Panc1 (cell line): ENCODE results near the gene PKNOX2. TPM values are rescaled to one million over a fixed set of nuclear protein-coding genes. Genes with fewer than 3 reads are reported as not detected.

Experiments used
- ATAC-seq: fragments of 200-7000 bp; cut with Tn5 transposase; 2 replicates; pipeline ENCODE4 v1.9.1; 2020; ENCODE audit warnings: mild to moderate bottlenecking, moderate library complexity
- BruUV-seq: library from RNA; stranded (reverse); fragments of 400-500 nt; replicated peaks from 2 replicates; lab custom pipeline; 2021; lab: Mats Ljungman, UMichigan
- CTCF ChIA-PET: fragments of 300-600 bp; sonication (Branson Sonifier 250); formaldehyde crosslinking; loops from one replicate; lab custom pipeline; 2022; ENCODE audit warnings: antibody characterized with exemption; lab: Charles Lee
- POLR2A ChIA-PET: fragments of 300-600 bp; sonication (Branson Sonifier 250); formaldehyde crosslinking; loops from one replicate; lab custom pipeline; 2022; ENCODE audit warnings: antibody characterized with exemption; lab: Charles Lee
- DNase-seq: peaks from one replicate; pipeline ENCODE4 v3.0.0-alpha.2; 2010; ENCODE audit warnings: low read depth, low spot score
- H3K27ac ChIP-seq: 2 replicates; pipeline ENCODE4 v1.5.1; 2011; ENCODE audit warnings: mild to moderate bottlenecking, low read length, inconsistent platforms
- H3K27me3 ChIP-seq: fragments of 200-500 bp; sonication (Bioruptor generic); 2 replicates; pipeline ENCODE4 v1.6.0; 2014; ENCODE audit warnings: low read length, inconsistent platforms; ENCODE audit not compliant: control insufficient read depth, insufficient read depth
- H3K36me3 ChIP-seq: fragments of 200-500 bp; sonication (Bioruptor generic); 2 replicates; pipeline ENCODE4 v1.5.1; 2014; ENCODE audit warnings: inconsistent platforms, mild to moderate bottlenecking, low read length, moderate library complexity; ENCODE audit not compliant: control insufficient read depth, insufficient read depth
- H3K4me1 ChIP-seq: 2 replicates; pipeline ENCODE4 v1.5.1; 2011; ENCODE audit warnings: inconsistent platforms, mild to moderate bottlenecking, low read length, moderate library complexity; ENCODE audit not compliant: control insufficient read depth, insufficient read depth
- H3K4me3 ChIP-seq, 2 experiments: 2 replicates each; pipeline ENCODE4 v1.5.1; 2011 to 2012; ENCODE audit warnings: low read depth in 2 of 2, low read length in 2 of 2, mild to moderate bottlenecking in 2 of 2, inconsistent platforms in 1 of 2, moderate library complexity in 1 of 2
- H3K9me3 ChIP-seq: fragments of 200-500 bp; sonication (Bioruptor generic); 2 replicates; pipeline ENCODE4 v1.5.1; 2014; ENCODE audit warnings: low read depth, mild to moderate bottlenecking, inconsistent platforms, low read length, moderate library complexity; ENCODE audit not compliant: control insufficient read depth, insufficient read depth
- CTCF ChIP-seq: fragments of 450-650 bp; IDR thresholded peaks from 2 replicates; pipeline ENCODE4 v1.5.1; 2017; ENCODE audit warnings: mild to moderate bottlenecking
- POLR2AphosphoS5 ChIP-seq: IDR thresholded peaks from 2 replicates; pipeline ENCODE4 v1.6.1; 2012; ENCODE audit warnings: mild to moderate bottlenecking, low read depth, low read length, moderate library complexity
- REST ChIP-seq, 2 experiments: IDR thresholded peaks; 2 replicates each; pipeline ENCODE4 v1.6.1; 2011 to 2012; ENCODE audit warnings: low read depth in 2 of 2, control low read depth in 1 of 2, low read length in 1 of 2, mild to moderate bottlenecking in 1 of 2, moderate library complexity in 1 of 2; ENCODE audit not compliant: insufficient read depth in 1 of 2
- SIN3A ChIP-seq: IDR thresholded peaks from 2 replicates; pipeline ENCODE4 v1.6.1; 2012; ENCODE audit warnings: low read depth, mild to moderate bottlenecking, low read length, moderate library complexity, borderline replicate concordance; ENCODE audit not compliant: insufficient read depth
- TCF7L2 ChIP-seq: IDR thresholded peaks from 2 replicates; pipeline ENCODE4 v1.6.1; 2011; ENCODE audit warnings: mild to moderate bottlenecking, low read depth, low read length, inconsistent platforms
- in situ Hi-C: cut with HindIII; loops from 2 replicates; pipeline ENCODE4 v1.10.0; 2016; ENCODE audit warnings: low sequenced_read_pairs, low pct_unique_long_range_greater_than_20kb
- intact Hi-C: fragments of 100-400 bp; cut with micrococcal nuclease; formaldehyde crosslinking; loops from one replicate; pipeline ENCODE4 v1.10.0; 2022; ENCODE audit not compliant: unreplicated experiment
- total RNA-seq: library from RNA; stranded (reverse); gene quantifications from one replicate; pipeline ENCODE4 v1.2.1, GENCODE V29; 2021; ENCODE audit not compliant: unreplicated experiment

PKNOX2 gene
- total RNA-seq, 1 experiment from 2014 or later: not detected

- no TSS peak for BruUV-seq
- TF ChIP-seq REST (IDR thresholded peaks at IDR 0.05; ENCODE audit: insufficient read depth in 1 of 2, low read depth in 2 of 2, low read length in 1 of 2): no peak
- no peak for TF ChIP-seq TCF7L2
- no peak for TF ChIP-seq CTCF
- TF ChIP-seq SIN3A: no peak
- TF ChIP-seq POLR2AphosphoS5: no peak
- Histone ChIP-seq H3K36me3 (no peaks in the 10 kb centered on the region), H3K27ac (no peak overlapping the region), H3K4me1 (no peaks in the 10 kb centered on the region), H3K9me3 (no peaks in the 10 kb centered on the region), H3K4me3 (no peak overlapping the region), H3K27me3 (peaks cover 4% of the 10 kb centered on the region; the same call in 1 of the 2 replicates)
- DNase-seq (no peak), ATAC-seq (no peak)
- CTCF ChIA-PET: interaction anchor here (0.8 kb wide), 1 partner anchor 88 kb away, joined by 3 read pairs; no protein-coding TSS in a partner anchor
- intact Hi-C loops (no loop called here), in situ Hi-C loops (no loop called here)
- POLR2A ChIA-PET: no interaction called here
Measured at GRCh38 chr11:125257751-125258150, 93.2 kb downstream of the PKNOX2 start.

GRCh38 chr11:125258291-125259032, 93.9 kb downstream of the PKNOX2 start:
- DNase-seq (no peak), ATAC-seq (no peak)
- no peak for TF ChIP-seq TCF7L2
- no peak for TF ChIP-seq SIN3A
- TF ChIP-seq POLR2AphosphoS5: no peak
- TF ChIP-seq CTCF: no peak
- no peak for TF ChIP-seq REST (IDR thresholded peaks at IDR 0.05; ENCODE audit: insufficient read depth in 1 of 2, low read depth in 2 of 2, low read length in 1 of 2)
- BruUV-seq: no TSS peak
- Histone ChIP-seq H3K4me1 (no peaks in the 10 kb centered on the region), H3K9me3 (no peaks in the 10 kb centered on the region), H3K27me3 (peaks cover 4% of the 10 kb centered on the region; the same call in 1 of the 2 replicates), H3K4me3 (no peak overlapping the region), H3K27ac (no peak overlapping the region), H3K36me3 (no peaks in the 10 kb centered on the region)
- in situ Hi-C loops (no loop called here), intact Hi-C loops (no loop called here)
- ChIA-PET CTCF (no interaction called here), POLR2A (no interaction called here)
